Prostate gland (tissue), 2 donors: Measurements from ENCODE around the gene TENT5C. TPM values are rescaled to one million over a fixed set of nuclear protein-coding genes. Genes with fewer than 3 reads are reported as not detected.

ENCODE experiments used
- DNase-seq: peaks from one replicate; pipeline ENCODE4 v3.0.0-alpha.2; 2019; ENCODE audit warnings: low spot score
- H3K27ac ChIP-seq, 2 donors: fragments of 200-600 bp; sonication (generic); 2 replicates each; pipeline ENCODE4 v1.5.1; 2017 to 2019
- H3K27me3 ChIP-seq: fragments of 200-600 bp; sonication (generic); replicated peaks from 2 replicates; pipeline ENCODE4 v1.5.1; 2019; ENCODE audit not compliant: insufficient read depth
- H3K36me3 ChIP-seq, 2 donors: fragments of 200-600 bp; sonication (generic); 1 replicate in 1 of 2; 2 replicates in 1 of 2; pipeline versions ENCODE4 v1.5.1 to v1.8.1; 2017 to 2019
- H3K4me1 ChIP-seq: fragments of 200-600 bp; sonication (generic); replicated peaks from 2 replicates; pipeline ENCODE4 v1.5.1; 2019
- H3K4me3 ChIP-seq, 2 donors: fragments of 200-600 bp; sonication (generic); 2 replicates each; pipeline ENCODE4 v1.5.1; 2017 to 2019
- H3K9me3 ChIP-seq: fragments of 200-600 bp; sonication (generic); 2 replicates; pipeline ENCODE4 v1.5.1; 2017
- POLR2A ChIP-seq: fragments of 450-650 bp; IDR thresholded peaks from one replicate; pipeline ENCODE4 v1.6.1; 2016; ENCODE audit warnings: antibody characterized with exemption, mild to moderate bottlenecking
- POLR2AphosphoS5 ChIP-seq: sonication (generic); formaldehyde crosslinking; IDR thresholded peaks from one replicate; pipeline ENCODE4 v1.6.1; 2017; ENCODE audit warnings: antibody characterized with exemption
- WGBS: methylation state at CpG from one replicate; pipeline ENCODE4 v1.1.5; 2018; 5-methylcytosine and 5-hydroxymethylcytosine counted together
- intact Hi-C: fragments of 100-400 bp; cut with DNase I; formaldehyde crosslinking; loops from one replicate; pipeline ENCODE4 v1.14.2; 2022
- total RNA-seq, 2 donors: library from RNA; depleted of rRNA; stranded (reverse); fragments of >200 nt; gene quantifications; one replicate each; pipeline ENCODE4 v1.1.0, GENCODE V29; 2016
- TF ChIP-seq, protein P1 (sequence below), 4 experiments: fragments of 200-600 bp in 2 of 4; fragments of 450-650 bp in 2 of 4; sonication (generic) in 2 of 4; IDR thresholded peaks; 1 replicate in 3 of 4; 2 replicates in 1 of 4; pipeline ENCODE4 v1.5.1; 2016 to 2019; ENCODE audit warnings: antibody characterized with exemption in 4 of 4, mild to moderate bottlenecking in 2 of 4, moderate library complexity in 2 of 4

Gene TENT5C
- total RNA-seq, 2 donors from 2014 or later, result 23.1 to 28.7 TPM

GRCh38 chr1:117665556-117666270, 59.9 kb downstream of the TENT5C start:
- intact Hi-C loops, result no loop called here
- DNase-seq, result no peak
- Histone ChIP-seq H3K4me1 (no peaks in the 10 kb centered on the region), H3K27ac (no peak overlapping the region), H3K4me3 (no peak overlapping the region), H3K9me3 (no peaks in the 10 kb centered on the region), H3K27me3 (no peaks in the 10 kb centered on the region), H3K36me3 (no peaks in the 10 kb centered on the region)
- 84% methylated on average over 5 of the region's 5 CpGs for WGBS
- TF ChIP-seq POLR2AphosphoS5 (no peak), POLR2A (no peak)

DNA sequence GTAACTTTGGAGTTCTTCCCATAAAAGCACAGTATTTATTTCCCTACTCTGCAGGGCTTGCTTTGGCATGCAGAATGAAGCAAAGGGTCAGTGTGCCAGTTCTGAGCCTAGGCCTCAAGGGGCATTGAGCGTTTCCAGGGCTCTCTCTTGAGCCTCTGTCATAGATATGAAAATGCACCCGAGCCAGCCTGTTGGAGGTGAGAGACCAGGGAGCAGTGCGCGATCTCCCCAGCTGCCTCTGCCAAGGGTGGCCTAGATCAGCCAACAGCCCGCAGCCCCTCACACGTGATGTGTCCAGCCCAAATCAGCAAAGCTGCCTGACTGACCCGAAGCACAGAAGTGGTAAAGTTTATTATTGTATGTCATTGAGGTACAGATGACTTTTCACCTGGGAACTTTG, 63.7 kb downstream of the TENT5C start:
- no peaks in the 10 kb centered on the region for H3K36me3 ChIP-seq
- no peaks in the 10 kb centered on the region for H3K9me3 ChIP-seq
- H3K4me3 ChIP-seq, result no peak overlapping the region
- H3K27me3 ChIP-seq, result no peaks in the 10 kb centered on the region
- WGBS, result 85% methylated on average over 7 of the region's 7 CpGs
- no peaks in the 10 kb centered on the region for H3K4me1 ChIP-seq
- no peak overlapping the region for H3K27ac ChIP-seq
- intact Hi-C loops, result no loop called here
- DNase-seq, result no peak
- no peak for TF ChIP-seq POLR2AphosphoS5
- TF ChIP-seq, protein P1, sequence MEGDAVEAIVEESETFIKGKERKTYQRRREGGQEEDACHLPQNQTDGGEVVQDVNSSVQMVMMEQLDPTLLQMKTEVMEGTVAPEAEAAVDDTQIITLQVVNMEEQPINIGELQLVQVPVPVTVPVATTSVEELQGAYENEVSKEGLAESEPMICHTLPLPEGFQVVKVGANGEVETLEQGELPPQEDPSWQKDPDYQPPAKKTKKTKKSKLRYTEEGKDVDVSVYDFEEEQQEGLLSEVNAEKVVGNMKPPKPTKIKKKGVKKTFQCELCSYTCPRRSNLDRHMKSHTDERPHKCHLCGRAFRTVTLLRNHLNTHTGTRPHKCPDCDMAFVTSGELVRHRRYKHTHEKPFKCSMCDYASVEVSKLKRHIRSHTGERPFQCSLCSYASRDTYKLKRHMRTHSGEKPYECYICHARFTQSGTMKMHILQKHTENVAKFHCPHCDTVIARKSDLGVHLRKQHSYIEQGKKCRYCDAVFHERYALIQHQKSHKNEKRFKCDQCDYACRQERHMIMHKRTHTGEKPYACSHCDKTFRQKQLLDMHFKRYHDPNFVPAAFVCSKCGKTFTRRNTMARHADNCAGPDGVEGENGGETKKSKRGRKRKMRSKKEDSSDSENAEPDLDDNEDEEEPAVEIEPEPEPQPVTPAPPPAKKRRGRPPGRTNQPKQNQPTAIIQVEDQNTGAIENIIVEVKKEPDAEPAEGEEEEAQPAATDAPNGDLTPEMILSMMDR (IDR thresholded peaks at IDR 0.05), result no peak
- no peak for TF ChIP-seq POLR2A

GRCh38 chr1:117670976-117671780, 65.3 kb downstream of the TENT5C start:
- Histone ChIP-seq H3K36me3 (no peaks in the 10 kb centered on the region), H3K4me3 (no peak overlapping the region), H3K27me3 (no peaks in the 10 kb centered on the region), H3K27ac (no peak overlapping the region), H3K9me3 (no peaks in the 10 kb centered on the region), H3K4me1 (no peaks in the 10 kb centered on the region)
- TF ChIP-seq POLR2AphosphoS5 (no peak), POLR2A (no peak)
- TF ChIP-seq, protein P1 (IDR thresholded peaks at IDR 0.05), result no peak
- 88% methylated on average over 15 of the region's 15 CpGs for WGBS
- DNase-seq, result no peak
- intact Hi-C loops, result no loop called here

- WGBS, result 73% methylated on average over 6 of the region's 6 CpGs
- TF ChIP-seq, protein P1 (IDR thresholded peaks at IDR 0.05), result no peak
- TF ChIP-seq POLR2AphosphoS5, result no peak
- TF ChIP-seq POLR2A, result no peak
- intact Hi-C loops, result no loop called here
- Histone ChIP-seq H3K27me3 (no peaks in the 10 kb centered on the region), H3K9me3 (no peaks in the 10 kb centered on the region), H3K36me3 (no peaks in the 10 kb centered on the region), H3K4me3 (no peak overlapping the region), H3K27ac (no peak overlapping the region), H3K4me1 (no peaks in the 10 kb centered on the region)
- DNase-seq, result no peak
Measured at GRCh38 chr1:117671781-117672501, 66.1 kb downstream of the TENT5C start.

DNA sequence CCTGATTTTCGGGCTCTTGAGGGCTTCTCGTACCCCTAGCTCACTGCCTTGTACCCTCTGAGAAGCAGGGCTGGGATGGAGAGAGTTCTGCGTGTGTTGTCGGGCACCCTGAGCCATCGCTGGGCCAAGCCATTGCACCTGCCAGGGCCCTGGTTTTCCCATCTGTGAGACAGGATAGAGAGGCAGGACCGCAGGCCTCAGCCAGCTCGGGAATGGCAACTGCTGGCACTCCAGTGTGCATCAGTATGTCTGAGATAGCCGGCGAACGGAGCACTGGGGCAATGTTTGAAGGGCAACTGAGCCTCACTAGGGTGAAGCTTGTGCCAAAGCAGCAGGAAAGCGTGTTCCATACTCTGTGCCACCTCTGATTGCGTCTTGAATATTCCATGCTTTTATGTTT, 66.9 kb downstream of the TENT5C start:
- Histone ChIP-seq H3K4me3 (no peak overlapping the region), H3K27ac (no peak overlapping the region), H3K36me3 (no peaks in the 10 kb centered on the region), H3K9me3 (no peaks in the 10 kb centered on the region), H3K4me1 (no peaks in the 10 kb centered on the region), H3K27me3 (no peaks in the 10 kb centered on the region)
- no peak for DNase-seq
- intact Hi-C loops, result no loop called here
- TF ChIP-seq POLR2A, result no peak
- 96% methylated on average over 12 of the region's 12 CpGs for WGBS
